GM23248 (cell line): Measurements from ENCODE around the gene KANK4.

Source experiments
- EZH2 ChIP-seq: fragments of 200-600 bp; sonication (generic); IDR thresholded peaks from 2 replicates; pipeline ENCODE4 v1.6.1; 2018; ENCODE audit warnings: antibody characterized with exemption, mild to moderate bottlenecking; ENCODE audit not compliant: insufficient read depth, poor library complexity, severe bottlenecking
- EZH2phosphoT487 ChIP-seq: fragments of 200-600 bp; sonication (generic); IDR thresholded peaks from 2 replicates; pipeline ENCODE4 v1.6.1; 2018; ENCODE audit warnings: antibody characterized with exemption, moderate library complexity, mild to moderate bottlenecking, low read depth; ENCODE audit not compliant: insufficient read depth

- TF ChIP-seq EZH2phosphoT487 (no peak), EZH2 (no peak)
These were observed 50.9 kb downstream of the KANK4 start for GRCh38 chr1:62268315-62268714.
